VCaP (cell line): Measurements from ENCODE around the gene PRKCZ.

Source experiments
- H3K27ac ChIP-seq: fragments of 450-650 bp; 2 replicates; pipeline ENCODE4 v1.5.1; 2017
- TF ChIP-seq, protein P1 (sequence below): fragments of 450-650 bp; conservative IDR thresholded peaks from 2 replicates; pipeline ENCODE4 v1.5.1; 2017; ENCODE audit warnings: mild to moderate bottlenecking, moderate library complexity

PRKCZ gene

DNA sequence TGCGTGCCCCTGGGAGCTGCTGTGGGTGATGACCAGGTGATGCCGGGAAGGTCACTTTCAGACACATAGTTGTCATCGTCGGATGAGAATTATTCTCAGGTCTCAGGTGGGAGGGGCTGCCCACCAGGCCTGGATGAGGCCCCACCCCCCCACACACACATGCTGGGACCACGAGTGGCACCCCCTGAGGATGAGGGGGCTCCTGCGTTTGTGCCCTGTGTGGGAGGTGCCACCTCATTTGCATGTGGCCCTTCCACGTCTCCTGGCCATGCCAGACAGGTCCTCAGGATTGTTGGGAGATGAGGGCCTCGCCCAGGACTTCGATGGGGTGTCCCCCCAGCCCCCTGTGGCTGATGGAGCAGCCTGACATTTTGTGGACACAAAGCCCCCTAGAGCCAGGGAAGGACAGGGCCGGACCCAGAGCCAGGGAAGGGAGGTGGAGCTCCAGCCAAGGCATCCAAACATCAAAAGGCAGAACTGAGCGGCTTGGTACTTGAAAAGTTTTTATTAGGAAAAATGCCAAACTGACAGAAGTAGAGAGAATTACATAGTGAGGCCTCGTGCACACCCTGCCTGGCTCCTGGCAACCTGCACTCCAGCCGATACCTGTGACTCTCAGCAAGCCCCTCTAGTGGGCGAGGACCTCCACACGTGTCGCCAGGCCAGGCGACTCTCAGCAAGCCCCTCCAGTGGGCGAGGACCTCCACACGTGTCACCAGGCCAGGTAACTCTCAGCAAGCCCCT, 55.7 kb downstream of the PRKCZ start:
- no peak overlapping the region for H3K27ac ChIP-seq
- TF ChIP-seq, protein P1, sequence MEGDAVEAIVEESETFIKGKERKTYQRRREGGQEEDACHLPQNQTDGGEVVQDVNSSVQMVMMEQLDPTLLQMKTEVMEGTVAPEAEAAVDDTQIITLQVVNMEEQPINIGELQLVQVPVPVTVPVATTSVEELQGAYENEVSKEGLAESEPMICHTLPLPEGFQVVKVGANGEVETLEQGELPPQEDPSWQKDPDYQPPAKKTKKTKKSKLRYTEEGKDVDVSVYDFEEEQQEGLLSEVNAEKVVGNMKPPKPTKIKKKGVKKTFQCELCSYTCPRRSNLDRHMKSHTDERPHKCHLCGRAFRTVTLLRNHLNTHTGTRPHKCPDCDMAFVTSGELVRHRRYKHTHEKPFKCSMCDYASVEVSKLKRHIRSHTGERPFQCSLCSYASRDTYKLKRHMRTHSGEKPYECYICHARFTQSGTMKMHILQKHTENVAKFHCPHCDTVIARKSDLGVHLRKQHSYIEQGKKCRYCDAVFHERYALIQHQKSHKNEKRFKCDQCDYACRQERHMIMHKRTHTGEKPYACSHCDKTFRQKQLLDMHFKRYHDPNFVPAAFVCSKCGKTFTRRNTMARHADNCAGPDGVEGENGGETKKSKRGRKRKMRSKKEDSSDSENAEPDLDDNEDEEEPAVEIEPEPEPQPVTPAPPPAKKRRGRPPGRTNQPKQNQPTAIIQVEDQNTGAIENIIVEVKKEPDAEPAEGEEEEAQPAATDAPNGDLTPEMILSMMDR, result no peak

DNA sequence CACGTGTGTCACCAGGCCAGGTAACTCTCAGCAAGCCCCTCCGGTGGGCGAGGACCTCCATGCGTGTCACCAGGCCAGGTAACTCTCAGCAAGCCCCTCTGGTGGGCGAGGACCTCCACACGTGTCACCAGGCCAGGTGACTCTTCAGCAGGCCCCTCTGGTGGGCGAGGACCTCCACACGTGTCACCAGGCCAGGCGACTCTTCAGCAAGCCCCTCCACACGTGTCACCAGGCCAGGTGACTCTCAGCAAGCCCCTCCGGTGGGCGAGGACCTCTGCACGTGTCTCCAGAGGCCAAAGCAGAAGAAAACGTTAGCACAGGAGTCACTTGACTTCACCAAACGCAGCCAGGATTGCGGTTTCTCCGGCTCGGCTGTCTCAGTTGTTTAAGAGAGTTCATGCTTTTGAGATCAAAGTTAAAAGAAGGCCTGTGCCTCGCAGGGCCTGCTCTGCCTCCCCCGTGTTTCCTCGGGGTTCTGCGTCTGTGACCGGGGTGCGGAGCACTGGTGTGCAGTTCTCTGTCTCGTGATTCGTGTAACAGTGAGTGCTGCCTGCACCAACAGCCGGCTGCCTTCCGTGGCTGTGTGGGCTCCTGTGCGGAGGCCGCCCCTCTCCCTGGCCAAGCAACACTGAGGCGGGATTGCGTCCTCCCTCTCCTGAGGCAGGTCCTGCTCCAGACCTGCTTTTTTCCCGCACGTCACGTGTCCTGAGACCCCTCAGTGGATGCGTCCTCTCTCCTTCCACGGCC, 56.6 kb downstream of the PRKCZ start:
- H3K27ac ChIP-seq, result no peak overlapping the region
- TF ChIP-seq, protein P1, result no peak

DNA sequence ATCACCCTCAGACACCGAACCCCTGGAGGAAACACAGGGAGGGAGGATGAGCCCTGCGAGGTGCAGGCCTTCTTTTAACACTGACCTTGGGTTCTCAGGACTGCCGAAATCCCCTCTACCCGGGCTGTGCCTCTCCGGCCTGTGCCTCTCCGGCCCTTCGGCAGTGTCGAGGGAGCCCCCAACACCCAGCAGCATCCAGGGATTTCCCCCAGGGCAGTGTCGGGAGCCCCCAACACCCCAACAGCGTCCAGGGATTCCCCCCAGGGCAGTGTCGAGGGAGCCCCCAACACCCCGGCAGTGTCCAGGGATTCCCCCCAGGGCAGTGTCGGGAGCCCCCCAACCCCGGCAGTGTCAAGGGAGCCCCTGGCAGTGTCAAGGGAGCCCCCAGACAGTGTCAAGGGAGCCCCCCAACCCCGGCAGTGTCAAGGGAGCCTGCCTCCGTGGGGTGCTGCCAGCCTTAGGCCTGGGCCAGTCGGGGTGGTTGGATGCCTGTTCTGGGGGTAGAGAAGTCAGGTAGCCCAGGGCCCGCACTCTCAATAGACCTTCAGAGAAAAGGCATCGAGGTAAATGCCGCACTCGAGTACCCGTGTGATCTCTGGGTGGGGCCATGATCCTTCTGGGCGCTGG, 57.5 kb downstream of the PRKCZ start:
- TF ChIP-seq, protein P1, result no peak
- no peak overlapping the region for H3K27ac ChIP-seq

DNA sequence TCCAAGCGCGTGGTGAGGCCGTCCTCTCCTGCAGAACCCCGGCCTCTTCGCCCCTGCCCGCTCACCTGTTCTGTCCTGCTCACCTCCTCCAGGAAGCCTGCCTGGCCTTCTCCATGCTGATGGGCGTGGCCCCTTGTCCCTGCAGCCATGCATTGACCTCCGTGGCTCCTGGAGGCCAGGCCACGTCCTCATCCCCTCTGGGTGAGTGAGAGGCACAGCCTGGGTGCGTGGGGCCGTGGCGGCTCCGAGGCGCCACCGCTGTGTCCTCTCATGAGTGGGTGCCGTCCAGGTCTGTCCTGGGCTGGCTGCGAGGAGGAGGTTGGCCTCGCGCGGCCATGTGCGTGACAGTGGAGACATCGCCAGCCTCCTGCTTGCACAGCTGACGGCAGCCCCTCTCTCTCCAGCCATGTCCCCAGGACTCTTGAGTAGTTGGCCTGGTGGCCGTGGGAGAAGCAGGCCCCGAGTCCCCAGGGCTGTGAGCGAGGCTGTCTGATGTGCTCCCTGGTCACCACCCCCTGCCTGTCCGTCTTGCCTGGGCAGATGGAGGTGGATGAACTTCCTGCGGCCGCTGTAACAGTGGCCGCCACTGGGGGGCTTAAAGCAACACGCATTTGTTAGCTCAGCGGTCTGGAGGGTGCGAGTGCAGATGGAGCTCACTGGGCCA, 58.1 kb downstream of the PRKCZ start:
- no peak overlapping the region for H3K27ac ChIP-seq
- TF ChIP-seq, protein P1, result peak; percentile 59

DNA sequence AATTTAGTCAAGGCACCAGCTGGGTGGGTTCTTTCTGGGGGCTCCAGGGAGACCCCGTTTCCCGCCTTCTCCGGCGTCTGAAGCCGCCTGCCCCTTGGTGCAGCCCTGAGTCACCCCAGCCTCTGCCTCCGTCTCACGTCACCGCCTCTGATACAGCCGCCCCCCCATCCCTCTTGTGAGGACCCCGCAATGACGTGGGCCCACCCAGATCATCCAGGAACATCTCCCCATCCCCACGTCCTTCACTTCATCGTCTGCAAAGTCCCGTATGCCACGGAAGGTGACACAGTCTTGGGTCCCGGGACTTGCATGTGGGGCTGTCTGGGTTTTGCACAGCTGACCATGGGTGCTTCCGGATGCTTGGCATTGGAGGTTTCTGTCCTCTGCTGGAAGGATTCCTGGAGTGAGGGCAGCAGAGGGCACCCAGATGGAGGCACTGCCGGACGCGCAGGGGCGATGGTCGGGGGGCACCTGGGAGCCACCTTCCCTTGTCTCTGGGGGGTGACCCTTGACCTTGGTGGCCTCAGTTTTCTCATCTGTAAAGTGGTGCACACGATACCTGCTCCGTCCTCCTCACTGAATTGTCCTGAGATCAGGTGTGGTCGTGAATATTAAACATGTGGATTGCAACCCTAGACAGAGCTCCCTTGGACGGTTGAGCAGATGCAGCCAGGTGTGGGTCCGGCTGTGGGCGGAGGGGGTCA, 58.8 kb downstream of the PRKCZ start:
- H3K27ac ChIP-seq, result no peak overlapping the region

DNA sequence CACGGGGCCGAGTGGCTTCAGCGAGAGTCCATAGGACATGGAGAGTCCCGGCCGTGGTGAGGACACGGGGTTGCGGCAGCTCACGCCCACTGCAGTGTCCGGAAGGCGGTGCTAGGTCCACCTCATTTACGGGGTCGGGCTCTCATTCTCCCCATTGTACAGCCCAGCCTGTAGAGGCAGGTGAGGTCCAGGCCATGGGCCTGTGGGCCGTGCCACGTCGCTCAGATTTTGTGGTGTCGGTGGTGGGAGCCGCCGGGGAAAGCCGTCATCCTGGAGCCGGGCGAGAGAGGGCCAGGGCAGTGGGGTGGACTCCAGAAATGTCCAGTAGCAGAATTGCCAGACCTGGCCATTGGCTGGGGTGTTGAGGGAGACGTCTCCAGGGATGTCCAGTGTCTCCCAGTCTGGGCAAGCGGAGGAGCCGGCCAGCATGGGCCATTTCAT, 59.4 kb downstream of the PRKCZ start:
- no peak overlapping the region for H3K27ac ChIP-seq
- TF ChIP-seq, protein P1, result no peak

More for the DNA sequence above, 58.8 kb downstream of the PRKCZ start:
- TF ChIP-seq, protein P1, result 0 out of 2 replicates have a peak, but pooled peaks have one; percentile 4
